COR-L47 (cell line): Measurements from ENCODE around the gene EXOC4.
"Not testable (repeated sequence)": the region's sequence is repeated elsewhere in the genome, so short reads cannot be mapped to it uniquely, and the experiment has no call there.

ENCODE experiments used
- DNase-seq: peaks from one replicate; lab custom pipeline; 2025; lab: John Stamatoyannopoulos, UW

Gene EXOC4

DNA sequence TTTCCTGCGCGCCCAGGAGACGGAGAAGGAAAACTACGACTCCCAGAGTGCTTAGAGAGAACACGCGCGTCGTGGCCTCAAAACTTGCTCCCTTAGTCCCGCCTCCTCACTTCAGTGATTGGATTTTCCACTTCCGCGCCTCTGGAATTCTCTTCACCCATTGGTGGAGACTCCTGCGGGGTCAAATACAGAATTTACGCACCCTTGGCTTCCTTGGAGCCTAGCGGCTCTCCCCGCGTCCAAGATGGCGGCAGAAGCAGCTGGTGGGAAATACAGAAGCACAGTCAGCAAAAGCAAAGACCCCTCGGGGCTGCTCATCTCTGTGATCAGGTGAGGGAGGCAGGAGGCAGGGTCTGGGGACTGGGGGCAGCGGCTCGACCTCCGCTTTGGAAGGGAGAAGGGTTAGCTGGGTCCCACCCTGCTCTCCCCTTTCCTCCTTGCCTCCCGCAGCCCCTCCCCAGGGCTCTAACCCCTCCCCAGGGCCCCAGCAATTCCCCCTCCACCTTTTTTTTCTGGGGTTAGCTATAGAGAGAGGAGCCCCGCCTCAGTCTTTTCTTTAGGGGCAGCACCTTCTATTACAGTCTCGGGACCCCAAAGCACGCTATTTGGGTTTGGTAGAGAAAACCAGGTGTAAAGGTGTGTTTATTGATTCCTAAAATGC is at the start of gene EXOC4:
Gene EXOC4, plus strand, starts transcription at position 221 of the 661 bp plus-strand sequence.
- DNase-seq = peak; percentile 97

DNA sequence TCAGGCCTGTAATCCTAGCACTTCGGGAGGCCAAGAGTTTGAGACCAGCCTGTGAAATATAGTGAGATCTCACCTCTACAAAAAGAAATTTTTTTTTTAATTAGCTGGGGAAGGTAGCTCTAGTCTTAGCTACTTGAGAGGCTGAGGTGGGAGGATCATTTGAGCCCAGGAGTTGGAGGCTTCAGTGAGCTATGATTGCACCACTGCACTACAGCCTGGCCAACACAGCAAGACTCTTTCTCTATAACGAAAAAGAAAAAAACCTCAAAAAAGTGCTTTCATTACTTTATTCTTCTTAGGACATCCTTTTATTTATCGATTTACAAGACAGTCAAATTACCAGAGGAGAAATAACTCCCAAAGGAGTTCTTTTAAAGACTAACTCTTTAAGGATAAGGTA is 49.4 kb upstream of the EXOC4 start:
- no peak for DNase-seq

DNA sequence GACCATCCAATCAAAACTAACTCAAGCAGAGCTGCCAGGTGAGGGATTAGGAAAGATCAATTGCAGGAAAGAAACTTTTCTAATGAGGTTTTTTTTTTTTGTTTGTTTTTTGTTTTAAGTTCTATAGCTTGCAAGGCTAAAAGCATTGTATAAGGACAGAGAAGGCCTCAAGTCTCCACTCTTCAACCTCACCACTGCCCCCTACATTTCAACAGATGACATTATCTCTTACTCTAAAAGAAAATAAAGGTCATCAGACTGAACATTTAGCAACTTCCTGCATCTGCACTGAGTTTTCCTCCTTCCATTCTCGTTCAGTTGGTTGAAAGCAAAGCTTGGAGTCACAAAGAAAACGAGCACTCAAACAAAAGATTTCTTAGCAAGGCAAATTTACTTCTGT is 45.2 kb upstream of the EXOC4 start:
- no peak for DNase-seq

DNA sequence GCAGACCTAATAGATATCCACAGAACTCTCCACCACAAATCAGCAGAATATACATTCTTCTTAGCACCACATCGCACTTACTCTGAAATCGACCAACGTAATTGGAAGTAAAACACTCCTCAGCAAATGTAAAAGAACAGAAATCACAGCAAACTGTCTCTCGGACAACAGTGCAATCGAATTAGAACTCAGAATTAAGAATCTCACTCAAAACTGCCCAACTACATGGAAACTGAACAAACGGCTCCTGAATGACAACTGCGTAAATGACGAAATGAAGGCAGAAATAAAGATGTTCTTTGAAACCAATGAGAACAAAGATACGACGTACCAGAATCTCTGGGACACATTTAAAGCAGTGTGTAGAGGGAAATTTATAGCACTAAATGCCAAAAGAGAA is 42.1 kb upstream of the EXOC4 start:
- not testable (repeated sequence) for DNase-seq

DNA sequence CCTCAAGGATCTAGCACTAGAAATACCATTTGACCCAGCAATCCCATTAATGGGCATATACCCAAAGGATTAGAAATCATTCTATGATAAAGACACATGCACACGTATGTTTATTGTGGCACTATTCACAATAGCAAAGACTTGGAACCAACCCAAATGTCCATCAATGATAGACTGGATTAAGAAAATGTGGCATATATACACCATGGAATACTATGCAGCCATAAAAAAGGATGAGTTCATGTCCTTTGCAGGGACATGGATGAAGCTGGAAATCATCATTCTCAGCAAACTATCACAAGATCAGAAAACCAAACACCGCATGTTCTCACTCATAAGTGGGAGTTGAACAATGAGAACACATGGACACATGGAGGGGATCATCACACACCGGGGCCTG is 39.1 kb upstream of the EXOC4 start:
- not testable (repeated sequence) for DNase-seq

DNA sequence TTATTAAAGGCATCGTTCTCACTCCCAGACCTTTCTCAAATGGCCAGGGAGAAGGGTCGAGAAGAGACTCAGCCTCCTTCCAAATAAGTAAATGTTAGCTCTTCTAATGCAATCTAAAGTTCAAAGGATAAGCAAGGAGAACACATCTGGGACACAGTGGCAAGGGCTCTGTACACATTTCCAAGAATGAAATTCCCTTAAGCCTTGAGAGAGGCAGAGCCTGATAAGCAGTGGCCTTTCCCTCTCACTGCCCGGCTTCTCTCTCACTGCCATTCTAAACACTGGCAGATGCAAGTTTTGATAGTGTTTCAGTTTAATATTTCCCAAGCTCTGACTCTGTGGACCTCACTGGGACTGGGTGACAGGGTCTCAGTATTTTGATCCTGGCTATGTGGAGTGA is 35.1 kb upstream of the EXOC4 start:
- no peak for DNase-seq

DNA sequence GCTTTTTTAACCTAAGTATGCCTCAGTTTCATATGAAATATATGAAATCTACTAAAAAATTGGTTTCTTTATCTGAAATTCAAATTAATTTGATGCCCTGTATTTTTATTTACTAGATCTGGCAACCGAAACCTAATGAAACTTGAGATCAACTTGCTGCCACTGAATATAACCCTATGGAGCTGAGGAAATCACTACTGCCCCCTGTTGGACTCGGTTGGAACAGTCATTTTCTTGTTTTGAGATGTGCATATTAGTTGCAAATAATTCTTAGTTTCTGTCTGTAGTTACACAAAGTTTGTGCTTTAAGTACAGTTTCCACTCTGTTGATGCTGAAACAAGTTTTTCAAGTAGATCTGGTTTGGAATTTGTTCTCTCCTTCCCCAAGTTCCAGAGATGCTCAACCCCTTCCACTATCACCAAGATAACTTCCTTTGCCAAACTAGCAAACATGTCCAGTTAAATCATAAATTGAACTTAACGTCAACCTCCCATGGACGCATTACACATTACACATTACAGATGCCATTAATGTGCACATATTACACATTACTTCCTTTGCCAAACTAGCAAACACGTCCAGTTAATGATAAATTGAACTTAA is 22.2 kb upstream of the EXOC4 start:
- DNase-seq = peak; percentile 28

DNA sequence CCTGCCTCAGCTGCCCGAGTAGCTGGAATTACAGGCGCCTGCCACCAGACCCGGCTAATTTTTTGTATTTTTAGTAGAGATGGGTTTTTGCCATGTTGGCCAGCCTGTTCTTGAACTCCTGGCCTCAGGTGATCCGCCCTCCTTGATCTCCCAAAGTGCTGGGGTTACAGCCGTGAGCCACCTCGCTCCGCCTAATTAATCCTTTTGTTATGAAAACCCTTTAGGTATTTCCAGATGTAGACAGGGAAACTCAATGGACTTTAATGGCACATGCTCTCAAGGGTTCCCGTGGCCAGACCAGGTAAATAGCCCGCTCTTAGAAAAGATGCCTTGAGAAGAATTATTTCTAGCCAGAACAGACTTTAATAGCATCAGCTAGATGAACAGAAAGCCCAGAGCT is 19.7 kb upstream of the EXOC4 start:
- DNase-seq = no peak

DNA sequence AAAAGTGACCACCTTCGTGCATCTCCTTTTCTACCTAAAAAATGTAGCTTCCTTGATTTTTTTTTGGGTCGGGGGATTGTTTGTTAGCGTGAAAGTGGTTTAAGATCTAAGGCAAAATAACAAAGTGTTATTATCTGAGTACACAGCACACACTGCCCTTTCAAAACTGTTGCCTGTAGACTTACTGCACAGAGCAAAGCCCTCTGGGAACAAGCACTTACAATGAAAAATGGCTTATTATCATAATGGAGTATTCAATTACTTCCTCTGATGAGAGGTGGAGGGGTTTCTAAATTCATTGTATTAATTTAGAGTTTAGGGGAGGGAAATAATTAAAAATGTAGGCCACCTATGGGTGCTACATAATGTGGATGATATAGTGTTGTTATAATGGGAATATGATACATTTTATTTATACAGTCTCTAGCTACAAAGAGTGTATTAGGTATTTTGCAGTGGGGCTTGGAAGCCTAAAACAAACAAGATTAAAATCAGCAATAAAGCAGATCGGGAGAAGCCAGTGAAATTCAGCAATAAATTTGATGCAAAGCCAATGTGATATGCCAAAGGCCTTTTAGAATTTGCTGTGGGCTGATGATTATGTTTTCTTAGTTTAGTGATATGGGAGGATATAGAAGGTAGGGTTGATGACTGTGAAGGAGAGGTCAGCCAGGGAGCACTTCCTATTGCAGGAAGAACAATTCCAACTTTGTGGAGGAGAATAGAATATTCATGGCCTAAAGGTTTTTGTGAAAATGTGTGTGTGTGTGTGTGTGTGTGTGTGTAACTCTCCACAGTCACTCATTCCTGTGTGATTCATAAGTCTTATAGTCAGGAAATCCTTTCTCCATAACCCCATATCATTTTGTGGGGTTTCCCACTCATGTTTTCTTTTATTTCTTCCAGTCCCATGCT is 17.7 kb upstream of the EXOC4 start:
- DNase-seq = no peak

DNA sequence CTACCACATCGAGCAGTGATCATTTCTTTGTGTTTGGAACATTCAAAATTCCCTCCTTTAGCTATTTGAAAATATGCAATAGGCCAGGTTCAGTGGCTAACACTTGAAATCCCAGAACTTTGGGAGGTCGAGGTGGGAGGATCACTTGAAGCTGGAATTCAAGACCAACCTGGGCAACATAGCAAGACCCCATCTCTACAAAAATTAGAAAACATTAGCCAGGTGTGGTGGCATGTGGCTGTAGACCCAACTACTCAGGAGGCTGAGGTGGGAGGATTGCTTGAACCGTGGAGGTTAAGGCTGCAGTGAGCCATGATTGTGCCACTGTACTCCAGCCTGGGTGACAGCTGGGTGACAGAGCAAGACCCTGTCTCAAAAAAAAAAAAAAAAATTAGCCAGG is 15.3 kb upstream of the EXOC4 start:
- no peak for DNase-seq

DNA sequence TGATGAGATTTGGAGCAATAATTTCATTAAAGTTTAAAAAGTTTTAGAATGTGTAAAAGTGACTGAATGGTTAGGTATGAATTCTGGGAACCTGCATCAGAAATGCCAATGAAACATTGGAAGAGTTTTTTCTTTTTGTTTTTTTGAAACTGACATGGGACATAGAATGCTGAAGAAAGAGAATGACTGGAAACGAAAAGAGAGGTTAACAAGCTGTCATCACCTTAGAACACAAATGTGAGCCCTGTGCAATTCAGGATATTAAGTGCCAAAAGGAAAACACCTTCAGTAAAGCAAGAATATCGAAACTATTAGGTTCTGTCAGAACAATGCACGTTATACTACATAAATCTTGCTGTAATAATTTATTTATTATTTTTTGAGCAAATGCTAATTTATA is 12.6 kb upstream of the EXOC4 start:
- DNase-seq = no peak

DNA sequence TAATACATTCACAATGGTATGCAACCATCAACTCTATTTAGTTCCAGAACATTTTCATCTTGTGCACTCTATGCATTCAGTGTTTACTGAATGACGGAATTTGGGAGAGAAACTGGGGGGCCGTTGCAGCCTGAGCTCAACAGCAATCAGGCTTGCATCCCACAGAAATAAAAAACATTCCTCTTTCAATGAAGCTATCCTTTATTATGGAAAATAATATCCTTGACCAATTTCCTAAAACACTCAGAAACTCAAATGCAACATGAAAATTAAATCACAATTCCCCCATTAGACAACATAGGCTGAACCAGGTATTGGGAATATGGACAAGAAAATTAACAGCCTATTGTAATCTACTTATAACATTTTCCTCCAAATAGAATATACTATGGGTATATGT is 6.3 kb upstream of the EXOC4 start:
- no peak for DNase-seq

DNA sequence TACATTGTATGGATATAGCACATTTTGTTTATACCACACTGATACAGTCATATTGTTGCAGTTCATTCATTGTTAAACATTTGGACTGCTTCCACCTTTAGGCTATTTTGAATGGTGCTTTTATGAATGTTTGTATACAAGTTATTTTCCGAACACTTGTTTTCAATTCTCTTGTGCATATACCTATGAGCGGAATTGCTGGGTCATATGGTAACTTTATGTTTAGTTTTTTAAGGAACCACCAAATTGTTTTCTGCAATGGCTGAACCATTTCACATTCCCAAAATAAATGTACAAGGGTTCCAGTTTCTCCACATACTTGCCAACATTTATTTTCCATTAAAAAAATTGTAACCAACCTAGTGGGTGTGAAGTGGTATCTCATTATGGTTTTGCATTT is 4.0 kb upstream of the EXOC4 start:
- no peak for DNase-seq

DNA sequence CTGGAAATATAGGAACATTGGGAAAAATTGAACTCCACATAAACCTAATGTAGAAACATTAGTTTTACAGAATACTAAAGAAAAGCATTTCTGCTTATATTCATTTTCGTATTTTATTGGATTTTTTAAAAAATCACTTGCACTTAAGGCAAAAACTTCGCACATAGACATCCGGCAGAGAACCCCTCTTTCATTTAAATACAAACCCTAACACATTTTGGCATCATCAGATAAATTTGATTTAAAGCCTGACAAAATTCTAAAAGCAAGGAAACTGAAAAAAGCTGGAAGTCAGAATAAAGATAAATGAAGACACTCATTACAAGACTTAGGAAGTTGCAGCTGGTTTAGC is 396 bp upstream of the EXOC4 start:
- DNase-seq = no peak

DNA sequence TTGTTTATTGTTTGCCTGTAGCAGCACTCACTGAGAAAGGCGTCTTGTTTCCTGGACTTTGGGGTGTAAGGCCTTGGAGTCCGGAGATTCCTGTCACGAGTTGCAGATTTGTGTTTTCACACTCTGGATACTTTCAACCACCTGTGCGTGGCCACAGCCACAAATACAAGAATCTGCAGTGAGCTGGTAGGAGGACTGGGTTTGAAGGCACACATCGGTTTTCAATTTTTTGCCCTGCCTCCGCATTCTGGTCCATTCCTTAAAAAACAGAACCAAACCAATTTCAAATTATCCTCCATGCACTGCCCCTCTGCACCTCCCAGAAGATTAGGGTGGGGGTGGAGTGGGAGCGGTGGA is 619 bp downstream of the EXOC4 start:
- DNase-seq = no peak

DNA sequence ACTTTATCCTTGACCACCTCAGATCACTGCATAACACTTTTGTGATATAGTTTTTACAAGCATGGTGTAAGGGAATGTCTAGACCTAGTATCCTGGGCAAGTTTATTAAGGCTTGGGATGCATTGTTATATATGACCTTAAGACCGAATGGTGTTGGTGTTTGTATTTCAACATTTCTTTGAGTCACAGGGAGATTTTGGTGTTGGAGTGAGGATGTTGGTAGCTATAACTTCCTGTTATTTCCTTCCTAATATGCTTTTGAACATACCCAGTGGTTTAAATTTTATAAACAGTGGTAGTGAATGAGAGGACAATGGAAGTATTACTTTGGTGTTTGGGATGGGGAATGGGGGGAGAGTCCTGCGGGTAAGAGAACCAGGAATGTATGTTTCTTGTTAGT is 2.6 kb downstream of the EXOC4 start:
- DNase-seq = no peak

DNA sequence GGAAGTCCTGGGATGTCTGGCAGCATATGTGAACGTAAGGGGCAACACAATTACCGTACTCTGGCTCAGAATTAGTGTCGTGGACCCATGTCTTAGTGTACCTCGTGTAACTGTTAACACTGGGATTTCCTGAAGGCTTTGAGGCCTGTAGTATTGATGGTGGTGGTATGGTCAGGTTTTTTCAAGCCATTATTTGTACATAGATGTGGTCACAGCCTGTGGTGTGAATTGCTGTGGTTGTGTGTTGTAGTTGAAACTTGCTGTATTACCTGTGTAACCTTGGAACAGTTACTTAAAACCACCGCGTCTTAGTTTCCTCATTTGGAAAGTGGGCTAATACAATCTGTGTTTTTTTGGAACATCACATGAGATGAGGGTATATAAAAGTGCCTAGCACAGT is 5.3 kb downstream of the EXOC4 start:
- no peak for DNase-seq

DNA sequence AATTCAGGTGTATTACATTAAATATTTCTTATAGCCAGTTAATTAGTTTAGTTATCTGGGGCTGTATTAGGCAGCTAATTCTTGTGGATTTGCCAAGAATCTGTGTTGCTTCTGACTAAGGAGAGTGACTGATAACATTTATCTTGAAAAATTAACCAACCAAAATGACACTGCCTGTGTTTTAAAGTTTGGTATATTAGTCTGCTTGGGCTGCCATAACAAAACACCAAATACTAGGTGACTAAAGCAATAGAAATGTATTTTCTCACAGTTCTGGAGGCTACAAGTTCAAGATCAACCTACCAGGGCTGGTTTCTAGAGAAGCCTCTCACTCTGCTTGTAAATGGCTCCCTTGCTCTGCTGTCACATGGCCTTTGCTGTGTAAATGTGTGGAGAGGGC is 12.9 kb downstream of the EXOC4 start:
- no peak for DNase-seq

DNA sequence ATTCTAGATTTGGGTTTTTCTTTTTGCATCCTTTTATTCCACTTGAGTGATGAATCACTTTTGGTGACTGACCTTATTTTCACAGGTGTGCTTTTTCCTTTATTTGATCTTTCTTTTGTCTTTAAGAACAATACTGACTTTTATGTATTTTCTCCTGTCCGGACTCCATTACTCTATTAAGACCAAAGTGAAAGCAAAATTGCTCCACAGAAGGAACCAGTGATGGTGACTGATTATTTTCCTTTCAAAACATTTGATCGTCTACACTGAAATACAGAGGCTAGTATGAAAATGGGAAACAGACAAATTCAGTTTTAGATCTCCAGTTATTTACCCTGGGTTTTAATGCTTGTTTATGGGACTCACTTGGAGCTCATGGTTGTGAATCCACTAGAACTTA is 15.5 kb downstream of the EXOC4 start:
- no peak for DNase-seq

DNA sequence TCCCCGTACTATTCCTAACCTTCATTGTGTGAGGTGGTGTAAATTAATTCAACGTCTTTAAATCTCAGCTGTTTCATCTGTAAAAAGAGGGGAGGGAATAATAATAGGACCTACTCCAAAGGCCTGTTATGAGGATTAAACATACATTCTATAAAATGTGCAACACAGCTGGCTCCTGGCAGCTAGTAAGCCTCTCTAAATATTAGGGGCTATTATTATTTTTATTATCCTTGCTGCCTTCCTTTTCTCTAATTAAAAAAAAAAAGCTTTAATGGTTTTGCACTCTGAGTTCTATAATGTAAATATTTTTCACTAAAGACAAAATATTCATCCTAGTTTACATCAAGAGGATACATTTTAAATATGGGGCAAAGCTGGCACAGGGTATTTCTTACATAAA is 19.5 kb downstream of the EXOC4 start:
- DNase-seq = no peak

DNA sequence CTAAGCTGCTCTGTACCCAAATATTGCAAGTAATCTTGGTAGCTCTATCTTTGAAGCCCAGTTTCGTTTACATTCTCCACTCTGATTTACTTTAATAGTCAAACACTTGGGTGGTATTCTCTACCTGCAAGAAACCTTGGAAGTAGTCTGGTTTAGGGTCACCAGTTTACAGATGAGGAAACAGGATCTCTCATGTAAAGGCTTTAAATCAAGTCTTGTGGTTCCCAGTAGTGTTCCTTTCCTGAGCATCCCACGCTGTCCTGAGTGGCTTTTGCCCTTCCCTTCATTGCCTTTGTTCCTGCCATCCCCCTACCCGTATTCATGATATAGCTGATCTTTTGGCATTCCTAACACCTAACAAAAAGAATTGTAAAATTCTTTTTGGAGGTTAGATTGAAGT is 20.3 kb downstream of the EXOC4 start:
- no peak for DNase-seq

DNA sequence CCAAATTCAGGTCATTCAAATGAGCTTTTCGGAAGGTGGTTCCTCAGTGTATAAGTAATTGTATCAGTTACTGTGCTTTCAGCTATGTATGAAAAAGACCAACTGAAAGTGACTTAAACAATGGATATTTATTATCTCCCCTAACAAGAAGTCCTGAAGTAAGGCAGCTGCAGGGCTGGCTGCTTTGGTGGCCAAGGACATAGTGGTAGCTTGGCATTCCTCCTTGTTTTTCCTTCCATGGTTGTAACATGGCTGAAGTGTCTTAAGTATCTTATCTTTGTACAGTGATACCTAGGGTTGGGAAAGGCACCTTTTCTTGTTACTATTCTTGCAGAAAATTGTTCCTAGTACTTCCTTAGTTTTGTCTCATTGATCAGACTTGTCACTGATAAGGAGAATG is 21.4 kb downstream of the EXOC4 start:
- DNase-seq = no peak

DNA sequence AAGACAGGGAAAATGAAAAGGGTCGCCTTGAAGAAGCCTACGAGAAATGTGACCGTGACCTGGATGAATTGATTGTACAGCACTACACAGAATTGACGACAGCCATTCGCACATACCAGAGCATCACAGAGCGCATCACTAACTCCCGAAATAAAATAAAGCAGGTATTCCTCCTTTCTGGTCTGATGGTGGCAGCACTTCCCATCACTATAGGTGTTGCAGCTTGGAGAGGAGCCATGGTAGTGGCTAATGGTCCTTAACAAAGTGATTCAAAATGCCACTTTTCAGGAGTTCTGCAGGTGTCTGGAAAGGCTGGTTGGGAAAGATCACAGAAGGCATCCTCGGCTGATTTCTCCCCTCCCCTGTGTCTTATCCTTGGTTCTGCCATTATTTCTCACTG is 22.1 kb downstream of the EXOC4 start:
- DNase-seq = no peak
